Esophagus mucosa (tissue), 1 donor: ENCODE data around the gene ALG1. TPM values are rescaled to one million over a fixed set of nuclear protein-coding genes. Genes with fewer than 3 reads are reported as not detected.
A peak's percentile ranks its signal among the peaks of the same experiment; 100 is the strongest.
"Not testable (repeated sequence)": the region's sequence is repeated elsewhere in the genome, so short reads cannot be mapped to it uniquely, and the experiment has no call there.

ENCODE experiments used
- ATAC-seq: fragments of 200-7000 bp; cut with Tn5 transposase; one replicate; pipeline ENCODE4 v1.9.1; 2020
- total RNA-seq: library from RNA; stranded (reverse); gene quantifications from one replicate; pipeline ENCODE4 v1.2.4, GENCODE V29; 2023
- donor health status: DM: yes; HTN: yes; CAD: no.

The ALG1 gene
- total RNA-seq, 1 donor from 2014 or later = 14.7 TPM

DNA sequence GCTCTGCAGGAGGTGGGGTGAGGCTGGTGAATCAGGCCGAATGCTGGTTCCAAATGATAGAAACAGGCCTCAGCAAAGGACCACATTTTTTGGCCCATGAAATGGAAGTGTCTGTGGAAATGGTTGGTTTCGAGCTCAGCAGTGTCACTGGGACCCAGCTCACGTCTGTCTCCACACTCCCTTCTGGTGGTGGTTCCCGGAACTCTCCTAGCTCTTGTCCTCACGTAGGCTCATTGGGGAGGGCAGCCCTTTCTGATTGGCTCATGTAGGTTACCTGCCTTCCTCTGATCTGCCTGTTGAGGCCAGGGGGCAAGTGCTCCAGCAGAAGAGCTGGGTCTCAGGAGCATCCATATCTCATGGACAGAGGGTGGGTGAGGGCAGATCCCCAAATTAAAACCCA is 4.0 kb downstream of the ALG1 start:
- ATAC-seq = no peak

DNA sequence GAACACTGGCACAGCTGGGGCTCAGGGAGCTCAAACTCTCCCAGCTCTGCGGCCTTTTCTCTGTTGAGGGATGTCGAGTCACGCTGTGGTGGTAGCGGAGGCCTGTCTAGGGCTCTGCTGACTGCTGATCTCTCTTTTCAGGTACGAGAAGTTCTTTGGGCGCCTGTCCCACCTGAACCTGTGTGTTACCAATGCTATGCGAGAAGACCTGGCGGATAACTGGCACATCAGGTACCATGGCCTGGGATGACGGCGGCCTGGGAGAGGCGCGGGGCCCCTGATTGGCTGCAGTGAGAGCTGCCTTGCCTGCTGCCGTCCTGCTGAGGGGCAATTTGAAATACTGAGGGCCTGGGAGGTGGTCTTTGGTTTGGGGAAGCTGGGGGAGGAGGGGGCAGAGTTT is 5.7 kb downstream of the ALG1 start:
- no peak for ATAC-seq

DNA sequence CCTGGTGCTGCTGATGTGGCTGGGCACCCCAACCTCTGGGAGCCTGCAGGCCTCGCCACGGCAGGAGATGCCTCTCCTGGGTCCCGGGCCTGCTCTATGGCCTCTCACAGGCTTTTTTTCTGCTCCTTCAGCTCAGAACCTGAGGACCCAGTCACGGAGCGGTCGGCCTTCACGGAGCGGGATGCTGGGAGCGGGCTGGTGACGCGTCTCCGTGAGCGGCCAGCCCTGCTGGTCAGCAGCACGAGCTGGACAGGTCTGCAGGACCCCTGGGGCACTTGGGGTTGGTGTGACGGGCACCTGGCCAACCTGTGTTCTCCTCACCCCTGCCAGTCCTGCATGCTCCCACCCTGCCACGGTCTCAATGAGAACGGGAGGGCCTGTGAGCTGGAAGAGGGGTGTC is 7.0 kb downstream of the ALG1 start:
- no peak for ATAC-seq

DNA sequence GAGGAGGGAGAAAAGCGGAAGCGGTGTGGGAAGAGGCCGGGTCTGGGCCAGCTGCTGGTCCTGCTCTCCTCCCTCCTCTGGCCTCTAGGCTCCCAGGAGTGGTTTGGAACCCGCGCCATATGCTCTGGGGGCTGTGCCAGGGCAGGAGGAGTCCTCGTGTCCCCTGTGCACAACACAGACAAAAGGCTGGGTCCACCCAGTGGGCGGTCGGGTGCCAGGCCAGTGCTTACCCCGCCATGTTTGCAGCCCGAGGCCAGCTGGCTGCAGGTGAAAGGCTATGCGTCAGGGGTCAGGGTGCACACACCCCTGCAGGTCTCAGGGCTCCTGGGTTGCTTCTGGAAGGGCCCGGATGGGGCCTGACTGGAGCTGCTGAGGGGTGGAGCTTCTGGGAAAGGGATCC is 8.8 kb downstream of the ALG1 start:
- ATAC-seq = not testable (repeated sequence)

DNA sequence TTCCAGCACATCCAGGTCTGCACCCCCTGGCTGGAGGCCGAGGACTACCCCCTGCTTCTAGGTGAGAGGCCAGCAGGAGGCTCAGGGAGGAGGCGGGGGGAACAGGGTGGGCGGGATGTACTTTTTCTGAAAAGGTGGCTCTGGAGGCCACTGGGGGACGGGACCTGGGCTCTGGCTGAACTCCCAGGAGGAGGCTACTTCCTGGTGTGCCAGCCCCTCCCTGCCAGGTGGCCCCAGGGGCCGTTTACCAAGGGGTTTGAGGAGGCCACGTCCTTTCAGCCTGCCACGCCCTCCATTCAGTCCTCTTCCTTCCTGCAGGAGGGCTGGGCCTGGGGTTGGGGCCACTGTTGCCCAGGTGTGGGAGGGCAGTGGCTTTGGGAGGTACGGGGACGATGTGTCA is 9.4 kb downstream of the ALG1 start:
- ATAC-seq = not testable (repeated sequence)

DNA sequence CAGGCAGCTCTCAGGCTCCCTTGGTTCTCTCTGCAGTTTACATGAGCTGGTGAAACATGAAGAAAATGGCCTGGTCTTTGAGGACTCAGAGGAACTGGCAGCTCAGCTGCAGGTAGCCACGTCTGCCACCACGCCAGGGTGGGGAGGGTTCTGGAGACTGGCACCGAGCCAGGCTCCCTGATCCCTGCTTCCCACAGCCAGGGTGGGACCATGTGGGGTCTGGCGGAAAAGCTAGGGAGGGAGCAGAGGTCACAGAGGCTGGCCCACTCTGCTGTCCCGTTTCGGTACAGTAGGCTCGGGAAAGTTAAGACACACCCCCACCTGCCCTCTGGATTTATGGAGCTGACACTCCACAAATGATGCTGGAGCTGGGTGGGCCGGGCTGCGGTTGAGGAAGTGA is 12.0 kb downstream of the ALG1 start:
- ATAC-seq = not testable (repeated sequence)

DNA sequence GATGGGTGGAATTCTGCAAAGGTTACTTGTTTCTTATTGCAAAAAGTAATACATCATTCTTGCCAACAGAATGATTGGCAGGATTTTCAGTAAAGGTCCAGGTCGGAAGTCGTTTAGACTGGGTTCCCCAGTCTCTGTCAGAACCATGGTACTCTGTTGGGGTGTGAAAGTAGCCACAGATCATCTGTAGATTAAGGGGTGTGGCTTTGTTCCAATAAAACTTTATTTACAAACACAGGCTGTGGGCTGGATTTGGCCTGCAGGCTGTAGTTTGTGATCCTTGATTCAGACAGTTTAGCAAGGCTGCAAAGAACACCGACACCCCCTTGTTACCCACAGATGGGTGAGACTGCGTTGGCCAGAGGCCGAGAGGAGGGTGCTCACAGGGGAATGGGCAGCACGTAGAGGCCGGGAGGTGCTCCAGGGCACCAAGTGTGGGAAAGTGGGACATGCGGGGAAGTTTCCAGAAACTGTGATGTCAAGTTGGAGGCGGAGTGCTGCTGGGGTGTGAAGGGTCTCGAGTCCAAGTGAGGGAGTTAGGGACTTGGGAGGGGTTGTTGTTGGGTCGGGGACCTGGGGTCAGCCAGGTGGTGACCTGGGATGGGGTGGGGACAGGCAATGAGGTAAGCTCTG is 12.6 kb downstream of the ALG1 start:
- not testable (repeated sequence) for ATAC-seq

DNA sequence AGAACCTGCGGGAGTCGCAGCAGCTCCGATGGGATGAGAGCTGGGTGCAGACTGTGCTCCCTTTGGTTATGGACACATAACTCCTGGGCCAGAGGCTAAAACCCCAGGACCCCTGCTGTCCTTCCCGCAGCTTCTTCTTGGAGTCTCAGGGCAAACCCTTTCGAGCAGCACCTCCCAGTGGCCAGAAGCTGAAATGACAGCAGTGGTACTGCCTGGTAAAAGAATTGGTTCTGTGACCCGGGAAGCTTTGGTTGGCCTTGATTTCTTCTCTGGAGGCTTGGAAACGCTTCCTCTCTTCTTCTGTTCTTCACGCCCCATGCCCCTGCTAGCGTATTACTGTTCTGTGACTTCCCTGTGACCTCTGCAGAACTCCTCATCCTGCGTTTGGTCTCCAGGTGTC is 13.2 kb downstream of the ALG1 start:
- not testable (repeated sequence) for ATAC-seq

DNA sequence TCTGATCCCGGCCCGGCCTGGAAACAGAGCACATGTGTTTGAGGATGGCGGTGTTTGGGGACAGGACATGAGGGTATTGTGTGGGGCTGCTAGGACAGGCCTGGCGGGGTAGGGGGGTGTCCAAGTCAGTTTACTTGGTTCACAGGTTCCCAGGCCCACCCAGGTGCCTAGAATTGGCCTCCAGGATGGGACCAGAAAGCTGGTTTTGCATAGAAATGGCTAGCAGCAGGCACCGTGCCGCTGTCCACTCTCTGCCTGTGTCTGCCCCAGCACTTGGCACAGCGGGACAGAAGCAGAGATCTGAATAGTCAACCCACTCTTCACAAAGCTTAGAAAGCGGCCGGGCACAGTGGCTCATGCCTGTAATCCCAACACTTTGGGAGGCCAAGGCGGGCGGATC is 14.1 kb downstream of the ALG1 start:
- ATAC-seq = not testable (repeated sequence)

DNA sequence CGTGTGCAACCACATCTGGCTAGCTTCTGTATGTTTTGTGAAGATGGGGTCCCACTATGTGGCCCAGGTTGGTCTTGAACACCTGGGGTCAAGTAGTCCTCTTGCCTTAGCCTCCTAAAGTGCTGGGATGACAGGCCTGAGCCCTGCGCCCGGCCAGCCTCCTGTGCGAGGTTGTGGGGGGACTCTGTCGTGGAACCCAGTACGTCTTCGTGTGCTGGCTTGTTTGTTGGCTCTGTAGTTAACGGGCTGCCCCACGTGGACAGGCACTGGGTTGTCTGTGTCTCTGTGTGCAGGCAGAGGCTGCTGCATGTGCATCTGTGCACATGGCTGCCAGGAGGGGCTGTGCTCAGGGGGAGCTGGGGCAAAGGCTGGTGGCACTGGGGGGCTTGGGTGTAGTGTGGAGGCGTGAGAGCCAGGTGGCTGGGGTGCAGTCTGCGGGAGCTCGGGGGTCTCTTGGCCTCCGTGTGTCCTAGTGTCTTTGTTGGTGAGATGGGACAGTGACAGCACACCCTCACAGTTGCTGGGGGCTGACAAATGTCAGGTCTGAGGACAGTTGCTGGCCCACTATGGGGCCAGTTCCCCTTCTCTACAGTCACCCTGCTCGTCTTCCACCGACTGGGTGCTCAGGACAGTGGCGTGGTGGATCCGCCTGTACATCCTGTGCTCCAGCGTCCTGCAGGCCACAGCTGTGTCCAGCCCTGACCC is 16.6 kb downstream of the ALG1 start:
- ATAC-seq = not testable (repeated sequence)

DNA sequence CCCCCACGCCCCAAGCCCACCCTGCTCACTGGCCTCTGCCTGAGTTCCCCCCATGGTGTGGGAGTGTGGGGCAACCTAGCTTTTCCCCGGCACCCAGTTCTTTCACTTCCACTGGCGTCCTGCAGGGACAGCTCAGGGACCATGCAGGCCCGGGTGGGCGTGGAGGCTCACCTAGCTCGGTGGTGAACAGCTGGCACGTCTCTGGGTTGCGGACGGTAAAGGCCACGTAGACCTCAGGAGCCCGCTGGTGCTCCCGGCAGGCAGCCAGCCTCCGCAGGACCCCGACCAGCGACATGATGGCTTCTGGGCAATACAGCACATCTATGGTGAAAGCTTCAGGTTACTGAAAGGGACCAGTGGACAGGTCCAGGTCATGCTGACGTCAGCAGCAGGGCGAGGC is 17.3 kb downstream of the ALG1 start:
- ATAC-seq = not testable (repeated sequence)

DNA sequence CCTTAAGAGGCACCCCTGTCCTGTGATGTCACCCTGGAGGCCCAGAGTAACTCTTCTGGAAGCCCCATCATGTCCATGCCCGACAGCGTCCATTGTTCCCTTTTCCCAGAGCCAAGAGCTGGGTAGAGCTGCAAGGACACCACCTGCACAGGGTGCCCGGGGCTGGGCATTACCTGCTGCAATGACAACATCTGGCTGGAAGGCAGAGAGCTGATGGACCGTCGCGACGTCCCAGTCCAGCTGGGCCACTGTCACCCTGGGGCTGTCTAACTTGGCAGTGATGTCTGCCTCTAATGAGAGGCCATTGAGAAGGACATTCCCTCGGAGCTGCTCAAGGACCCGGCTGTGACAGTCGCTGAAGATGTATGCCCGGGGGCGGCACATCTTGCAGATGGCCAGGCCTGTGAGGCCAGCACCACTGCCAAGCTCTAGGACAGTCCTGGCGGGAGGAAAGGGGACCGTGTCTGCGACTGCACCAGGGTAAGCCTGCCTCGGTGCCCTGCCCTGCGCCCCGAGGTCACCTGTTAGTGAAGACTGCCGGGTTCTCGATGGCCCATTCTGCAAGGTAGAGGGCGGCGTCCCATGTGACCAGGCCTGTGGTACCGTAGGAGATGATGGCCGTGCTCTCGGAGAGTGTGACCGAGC is 18.4 kb downstream of the ALG1 start:
- ATAC-seq = not testable (repeated sequence)

DNA sequence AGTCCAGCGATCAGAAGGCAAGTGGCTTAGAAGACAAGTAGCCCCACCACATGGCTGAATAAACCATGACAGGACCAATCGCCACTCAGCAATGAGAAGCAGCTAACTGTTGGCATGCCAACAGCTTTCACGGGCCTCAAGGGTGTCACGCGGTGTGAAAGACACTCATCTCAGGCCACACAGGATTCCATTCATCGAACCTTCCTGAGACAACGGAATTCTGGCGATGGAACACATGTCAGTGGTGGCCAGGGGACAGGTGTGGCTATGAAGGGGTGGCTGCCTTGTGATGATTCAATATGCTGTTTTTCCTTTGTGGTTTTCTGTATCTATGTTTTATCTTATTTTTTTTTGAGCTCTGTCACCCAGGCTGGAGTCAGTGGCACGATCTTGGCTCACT is 18.9 kb downstream of the ALG1 start:
- ATAC-seq = not testable (repeated sequence)

DNA sequence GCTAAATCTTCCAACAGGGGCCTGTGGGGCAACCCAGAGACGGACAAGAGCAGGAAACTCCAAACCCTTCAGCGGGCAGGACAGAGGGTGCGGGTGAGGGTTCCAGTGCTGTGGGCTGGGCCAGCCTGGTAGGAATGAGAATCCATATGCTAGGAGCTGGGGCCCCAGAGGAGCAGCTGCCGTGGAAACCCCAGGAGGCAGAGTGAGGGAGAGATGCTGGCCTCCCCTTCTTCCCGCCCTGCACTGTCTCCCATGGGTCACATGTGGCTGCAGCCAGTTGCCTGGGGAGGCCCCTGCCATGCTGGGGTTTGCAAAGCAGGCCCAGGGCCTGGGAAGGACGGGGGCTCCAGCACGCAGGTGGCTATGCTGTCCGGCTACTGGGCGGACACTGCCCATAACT is 21.4 kb downstream of the ALG1 start:
- not testable (repeated sequence) for ATAC-seq

DNA sequence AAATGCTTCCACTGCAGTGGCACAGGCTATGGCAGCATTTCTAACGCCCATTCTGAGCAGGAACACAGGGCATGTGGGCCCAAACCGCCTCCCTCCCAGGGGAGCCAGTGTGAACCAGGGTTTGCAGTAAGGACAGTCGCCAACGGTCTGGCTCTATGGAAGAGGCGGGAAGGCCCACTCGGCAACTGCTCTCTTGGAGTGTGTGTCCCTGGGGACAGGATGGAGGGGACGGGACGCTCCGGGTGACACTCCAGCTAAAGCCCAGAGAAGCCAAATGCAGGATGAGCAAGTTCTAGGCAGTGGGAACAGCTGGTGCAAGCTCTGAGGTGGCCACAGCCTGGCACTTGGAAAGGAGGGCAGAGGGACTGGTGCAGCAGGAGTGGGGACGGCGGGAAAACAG is 22.1 kb downstream of the ALG1 start:
- ATAC-seq = not testable (repeated sequence)

DNA sequence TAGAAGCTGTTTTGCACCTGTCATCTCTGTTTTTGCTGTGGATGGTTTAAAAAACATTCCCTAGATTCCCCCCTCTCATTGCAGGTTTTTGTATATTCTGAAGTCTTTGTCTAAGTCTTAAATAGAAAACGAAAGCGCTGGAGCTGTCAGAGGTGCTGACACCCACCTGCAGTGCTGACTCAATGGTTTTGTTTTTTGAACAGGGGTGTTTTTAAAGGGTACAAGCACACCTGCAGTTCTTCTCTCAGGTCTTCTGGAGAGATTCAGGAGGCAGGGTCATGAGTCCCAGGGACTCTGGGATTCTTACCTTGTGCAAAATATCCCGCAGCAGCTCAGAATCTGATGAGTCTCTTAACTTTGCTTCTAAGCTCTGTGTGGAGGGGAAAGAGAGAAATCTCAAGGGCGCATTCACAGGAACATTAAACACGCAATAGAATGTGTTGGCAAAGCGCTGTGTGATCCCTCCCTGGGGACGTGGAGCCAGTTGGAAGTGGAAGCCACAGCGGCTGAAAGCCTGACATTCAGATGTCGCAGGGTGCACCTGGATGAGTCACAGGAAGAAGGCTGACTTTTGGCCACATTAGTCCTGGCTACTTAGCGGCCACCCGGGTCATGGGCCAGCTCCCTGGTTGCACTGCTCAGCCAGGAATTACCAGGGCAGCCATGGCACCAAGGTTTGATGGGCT is 23.6 kb downstream of the ALG1 start:
- not testable (repeated sequence) for ATAC-seq

DNA sequence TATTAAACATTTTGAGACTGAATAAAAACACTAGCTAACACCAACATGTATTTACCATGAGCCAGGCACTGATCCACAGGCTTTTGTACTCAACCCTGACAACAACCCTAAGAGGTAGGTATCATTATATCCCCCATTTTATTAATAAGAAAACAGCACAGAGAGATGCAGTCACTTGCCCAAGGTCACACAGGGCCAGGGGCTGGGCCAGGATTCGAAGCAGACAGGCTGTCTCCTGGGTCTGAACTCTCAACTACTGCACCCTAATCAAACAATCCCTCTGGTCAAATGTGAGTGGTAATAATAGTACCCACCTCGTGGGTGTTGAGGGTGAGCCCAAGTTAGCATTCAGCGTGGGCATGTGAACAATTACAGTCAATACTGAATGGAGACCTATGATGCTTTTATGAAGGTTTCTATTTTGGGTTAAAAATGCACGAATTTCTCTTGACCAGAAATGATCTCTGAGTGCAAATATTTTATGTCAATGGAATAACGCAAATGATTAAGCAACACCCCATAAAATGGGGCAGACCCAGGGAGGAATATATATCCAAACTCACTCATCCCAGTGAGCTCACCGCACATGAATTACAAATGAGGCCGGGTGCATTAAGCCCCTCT is 24.9 kb downstream of the ALG1 start:
- not testable (repeated sequence) for ATAC-seq

DNA sequence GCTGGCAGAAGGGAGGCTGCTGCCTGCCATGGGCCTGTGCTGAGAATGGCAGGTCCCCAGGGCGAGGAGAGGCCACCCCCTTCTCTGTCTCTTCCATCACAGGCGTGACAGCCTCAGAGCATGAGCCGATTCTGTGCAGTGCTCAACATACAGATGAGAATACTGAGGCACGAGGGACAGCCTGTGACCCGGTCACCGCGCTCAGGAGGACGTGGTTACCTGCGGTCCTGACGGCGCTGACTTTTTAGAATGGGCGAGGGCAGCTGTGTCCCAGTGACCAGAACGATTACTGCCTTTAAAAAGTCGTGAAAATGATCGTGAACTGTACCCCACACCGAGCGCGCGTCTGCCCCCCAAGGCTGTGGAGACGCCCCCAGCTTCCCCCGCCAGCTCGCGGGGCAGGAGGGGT is 25.4 kb downstream of the ALG1 start:
- ATAC-seq = not testable (repeated sequence)

DNA sequence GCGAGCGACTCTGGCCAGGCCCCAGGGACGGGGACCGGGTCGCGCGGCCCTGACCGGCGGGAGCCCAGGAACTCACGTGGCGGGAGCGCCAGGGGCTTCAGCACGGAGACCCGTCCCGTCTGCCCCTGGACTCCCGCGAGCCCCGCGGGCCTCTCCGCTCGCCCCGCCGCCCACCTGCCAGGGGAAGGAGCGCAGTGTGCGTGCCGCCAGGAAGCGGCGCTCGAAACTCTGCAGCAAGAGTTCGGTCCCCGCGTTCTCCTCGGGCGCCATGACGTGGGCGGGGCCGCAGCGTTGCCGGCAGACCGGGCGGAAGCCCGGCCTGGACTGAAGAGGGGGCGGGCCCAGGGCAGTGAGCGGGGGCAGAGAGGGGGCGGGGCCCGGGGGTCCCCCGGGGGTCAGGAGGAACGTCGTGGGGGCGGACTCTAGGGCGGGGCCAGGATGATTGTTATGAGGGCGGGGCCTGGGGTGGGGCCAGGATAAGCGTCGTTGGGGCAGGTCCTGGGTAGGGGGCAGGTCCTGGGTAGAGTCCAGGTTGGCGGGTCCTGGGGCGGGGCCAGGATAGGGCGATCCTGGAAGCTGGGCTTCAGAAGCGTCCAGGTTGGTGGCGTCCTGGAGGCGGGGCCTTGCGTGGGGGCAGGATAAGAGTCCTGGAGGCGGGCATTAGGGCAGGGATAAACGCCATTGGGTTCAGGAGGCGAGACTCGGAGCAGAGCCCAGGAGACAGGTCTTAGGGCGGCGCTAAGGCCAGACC is 26.0 kb downstream of the ALG1 start, which contains the start of gene EEF2KMT:
Gene EEF2KMT, minus strand, starts transcription at position 326 of the 751 bp plus-strand sequence. Its CDS starts 56 bp downstream, at position 270.
- ATAC-seq = peak; percentile 100

DNA sequence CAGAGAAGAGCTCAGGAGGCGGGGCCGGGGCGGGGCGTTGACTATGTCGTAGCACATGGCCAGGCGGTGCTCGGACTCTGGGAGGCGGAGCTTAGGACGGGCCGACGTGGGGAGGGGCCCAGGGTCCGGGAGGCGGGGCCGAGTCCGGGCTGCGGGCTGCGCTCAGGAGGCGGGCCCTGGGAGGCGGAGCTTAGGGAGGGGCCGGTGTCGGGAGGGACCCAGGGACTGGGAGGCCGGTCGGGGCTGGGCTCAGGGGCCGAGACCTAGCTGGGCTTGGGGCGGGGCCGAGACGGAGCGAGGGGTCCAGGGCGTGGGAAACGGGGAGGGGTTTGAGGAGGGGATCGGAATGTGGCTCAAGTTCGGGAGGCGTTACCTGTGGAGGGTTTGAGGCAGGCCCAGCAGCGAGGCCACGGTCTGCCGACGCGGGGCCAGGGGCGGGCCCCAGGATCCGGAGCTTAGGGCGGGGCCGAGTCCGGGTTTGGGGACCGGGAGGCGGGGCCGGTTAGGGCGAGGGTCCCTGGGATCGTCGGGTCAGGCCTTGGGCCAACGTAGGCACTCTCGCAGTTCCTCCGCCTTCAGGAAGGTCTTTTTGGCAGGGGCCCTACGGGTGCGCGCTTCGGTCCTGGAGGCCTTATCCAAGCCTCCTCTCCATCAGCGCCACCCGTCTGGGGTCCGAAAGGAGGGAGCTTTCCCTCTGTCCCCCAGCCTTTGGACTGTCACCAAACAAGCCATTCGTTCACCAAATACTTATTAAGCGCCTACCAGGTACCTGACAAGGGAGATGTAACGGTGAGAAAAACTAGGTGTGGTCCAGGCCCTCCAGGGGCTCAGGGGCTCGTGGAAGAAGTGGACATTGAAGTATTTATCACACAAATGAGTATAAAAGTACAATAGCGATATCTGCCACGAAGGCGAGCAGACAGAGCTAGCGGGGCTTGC is 26.8 kb downstream of the ALG1 start:
- peak; percentile 78 for ATAC-seq

DNA sequence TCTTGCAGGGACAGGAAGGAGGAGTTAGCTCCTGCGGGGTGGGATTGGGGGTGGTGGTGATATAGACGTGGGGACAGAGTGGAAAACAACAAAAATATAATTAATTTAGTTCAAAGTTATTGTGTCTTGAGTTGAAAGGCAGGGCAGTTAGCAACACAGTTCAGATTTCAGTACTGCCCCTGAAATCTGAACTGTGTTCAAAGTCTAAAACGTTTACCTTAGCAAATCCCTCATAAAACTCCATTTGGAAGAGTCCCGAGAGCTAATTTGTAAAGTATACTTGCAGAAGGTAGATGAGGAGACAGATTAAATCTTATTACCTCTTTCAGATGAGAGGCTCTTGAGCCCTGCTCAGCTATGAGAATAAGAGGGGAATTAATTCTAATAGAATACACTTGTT is 27.5 kb downstream of the ALG1 start:
- ATAC-seq = not testable (repeated sequence)
